ENCODE results near the gene TEKT2.

TEKT2 gene

DNA sequence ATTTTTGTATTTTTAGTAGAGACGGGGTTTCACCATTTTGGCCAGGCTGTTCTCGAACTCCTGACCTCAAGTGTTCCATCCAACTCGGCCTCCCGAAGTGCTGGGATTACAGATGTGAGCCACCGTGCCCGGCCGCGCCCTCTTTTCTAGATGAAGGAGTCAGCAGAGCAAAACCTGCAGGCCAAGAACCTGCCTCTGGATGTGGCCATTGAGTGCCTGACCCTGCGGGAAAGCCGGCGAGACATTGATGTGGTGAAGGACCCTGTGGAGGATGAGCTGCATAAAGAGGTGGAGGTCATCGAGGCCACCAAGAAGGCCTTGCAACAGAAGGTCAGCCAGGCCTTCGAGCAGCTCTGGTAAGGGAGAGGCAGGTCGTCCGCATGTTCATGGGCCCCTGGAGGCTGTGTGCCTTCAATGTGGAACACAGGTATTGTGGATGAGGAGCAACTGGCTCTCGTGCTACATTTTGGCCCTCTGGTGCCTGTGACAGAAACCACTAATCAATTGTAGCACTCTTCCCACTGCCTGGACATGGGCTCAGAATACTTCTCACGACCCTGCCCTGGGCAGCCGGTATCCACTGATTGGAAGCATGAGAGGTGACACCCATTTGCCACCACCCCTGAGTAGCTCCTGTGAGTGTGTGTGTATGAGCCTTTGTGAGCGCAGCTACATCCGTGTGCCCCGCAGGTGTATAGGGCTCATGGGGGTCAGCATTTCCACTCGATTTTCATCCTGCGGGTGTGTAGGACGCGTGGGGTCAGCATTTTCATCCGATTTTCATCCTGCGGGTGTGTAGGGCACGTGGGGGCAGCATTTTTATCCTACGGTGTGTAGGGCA lies 2.0 kb downstream of the TEKT2 start:
- H3F3A ChIP-seq (ENCODE audit: low read depth), result no peaks in the 10 kb centered on the region
- no peak overlapping the region for H3K9ac ChIP-seq (ENCODE audit: low read depth, low read length, poor library complexity, severe bottlenecking)
- no peak overlapping the region for H3K4me3 ChIP-seq (ENCODE audit: low read length, poor library complexity, severe bottlenecking)

DNA sequence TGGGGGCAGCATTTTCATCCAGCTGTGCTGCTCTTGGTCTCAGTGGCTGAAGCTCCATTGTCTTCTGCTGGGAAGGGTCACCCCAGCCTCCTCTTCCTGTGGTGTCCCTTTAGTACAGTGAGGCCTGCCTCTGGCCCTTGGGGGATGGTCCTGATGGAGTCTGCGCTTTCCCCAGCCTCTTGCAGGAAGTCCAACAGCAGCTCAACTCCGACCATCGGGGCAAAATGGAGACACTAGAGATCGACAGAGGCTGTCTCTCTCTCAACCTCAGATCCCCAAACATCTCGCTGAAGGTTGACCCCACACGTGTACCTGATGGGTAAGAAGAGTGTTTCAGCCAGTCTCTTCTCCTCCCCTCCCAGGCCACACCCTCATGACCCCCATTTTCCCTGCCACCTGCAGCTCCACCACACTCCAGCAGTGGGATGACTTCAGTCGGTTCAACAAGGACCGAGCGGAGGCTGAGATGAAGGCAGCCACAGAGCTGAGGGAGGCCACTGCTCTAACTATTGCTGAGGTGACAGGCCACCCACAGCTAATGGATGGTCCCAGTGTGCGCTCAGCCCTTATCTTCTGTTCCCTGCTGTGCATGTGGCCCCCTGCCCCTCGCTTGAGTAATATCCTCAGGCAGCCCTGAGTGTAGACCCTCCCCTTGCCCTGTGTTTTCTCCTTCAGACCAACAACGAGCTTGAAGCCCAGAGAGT lies 2.8 kb downstream of the TEKT2 start:
- Histone ChIP-seq H3F3A (ENCODE audit: low read depth) (no peaks in the 10 kb centered on the region), H3K4me2 (ENCODE audit: low read depth, low read length, poor library complexity, severe bottlenecking) (no peak overlapping the region), H3K27me3 (ENCODE audit: insufficient read depth, low read length, poor library complexity, severe bottlenecking) (no peaks in the 10 kb centered on the region), H3K4me1 (ENCODE audit: insufficient read depth, low read length, poor library complexity, severe bottlenecking) (peaks cover 14% of the 10 kb centered on the region), H3K9me2 (replicated peaks; ENCODE audit: low read depth, low read length) (no peaks in the 10 kb centered on the region), H4K20me1 (ENCODE audit: insufficient read depth, low read length, poor library complexity, severe bottlenecking) (peaks cover 15% of the 10 kb centered on the region), H3K36me3 (ENCODE audit: insufficient read depth, low read length) (no peaks in the 10 kb centered on the region; the same call in 1 of the 2 replicates), H3K4me3 (ENCODE audit: low read length, poor library complexity, severe bottlenecking) (no peak overlapping the region), H3K79me2 (ENCODE audit: insufficient read depth, low read length) (peaks cover 29% of the 10 kb centered on the region), H2AFZ (ENCODE audit: low read length) (peak overlapping the region; percentile 36; the same call in 1 of the 2 replicates), H3K9ac (ENCODE audit: low read depth, low read length, poor library complexity, severe bottlenecking) (no peak overlapping the region), H3K9me3 (ENCODE audit: insufficient read depth, low read depth, low read length) (no peaks in the 10 kb centered on the region)
- TF ChIP-seq, protein P1, sequence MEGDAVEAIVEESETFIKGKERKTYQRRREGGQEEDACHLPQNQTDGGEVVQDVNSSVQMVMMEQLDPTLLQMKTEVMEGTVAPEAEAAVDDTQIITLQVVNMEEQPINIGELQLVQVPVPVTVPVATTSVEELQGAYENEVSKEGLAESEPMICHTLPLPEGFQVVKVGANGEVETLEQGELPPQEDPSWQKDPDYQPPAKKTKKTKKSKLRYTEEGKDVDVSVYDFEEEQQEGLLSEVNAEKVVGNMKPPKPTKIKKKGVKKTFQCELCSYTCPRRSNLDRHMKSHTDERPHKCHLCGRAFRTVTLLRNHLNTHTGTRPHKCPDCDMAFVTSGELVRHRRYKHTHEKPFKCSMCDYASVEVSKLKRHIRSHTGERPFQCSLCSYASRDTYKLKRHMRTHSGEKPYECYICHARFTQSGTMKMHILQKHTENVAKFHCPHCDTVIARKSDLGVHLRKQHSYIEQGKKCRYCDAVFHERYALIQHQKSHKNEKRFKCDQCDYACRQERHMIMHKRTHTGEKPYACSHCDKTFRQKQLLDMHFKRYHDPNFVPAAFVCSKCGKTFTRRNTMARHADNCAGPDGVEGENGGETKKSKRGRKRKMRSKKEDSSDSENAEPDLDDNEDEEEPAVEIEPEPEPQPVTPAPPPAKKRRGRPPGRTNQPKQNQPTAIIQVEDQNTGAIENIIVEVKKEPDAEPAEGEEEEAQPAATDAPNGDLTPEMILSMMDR (conservative IDR thresholded peaks at IDR 0.05; ENCODE audit: low read length), result no peak
- TF ChIP-seq EZH2phosphoT487 (IDR thresholded peaks at IDR 0.05; ENCODE audit: borderline replicate concordance), result no peak

More for the DNA sequence above, 2.0 kb downstream of the TEKT2 start:
- Histone ChIP-seq H3K27me3 (ENCODE audit: insufficient read depth, low read length, poor library complexity, severe bottlenecking) (no peaks in the 10 kb centered on the region), H2AFZ (ENCODE audit: low read length) (no peak overlapping the region), H4K20me1 (ENCODE audit: insufficient read depth, low read length, poor library complexity, severe bottlenecking) (peaks cover 15% of the 10 kb centered on the region), H3K4me1 (ENCODE audit: insufficient read depth, low read length, poor library complexity, severe bottlenecking) (peaks cover 14% of the 10 kb centered on the region), H3K9me2 (replicated peaks; ENCODE audit: low read depth, low read length) (no peaks in the 10 kb centered on the region), H3K4me2 (ENCODE audit: low read depth, low read length, poor library complexity, severe bottlenecking) (no peak overlapping the region), H3K9me3 (ENCODE audit: insufficient read depth, low read depth, low read length) (no peaks in the 10 kb centered on the region), H3K79me2 (ENCODE audit: insufficient read depth, low read length) (peaks cover 21% of the 10 kb centered on the region), H3K36me3 (ENCODE audit: insufficient read depth, low read length) (no peaks in the 10 kb centered on the region)
- TF ChIP-seq, protein P1 (conservative IDR thresholded peaks at IDR 0.05; ENCODE audit: low read length), result no peak

GRCh38 chr1:36087233-36088123 lies 3.6 kb downstream of the TEKT2 start:
- Histone ChIP-seq H3K9me2 (replicated peaks; ENCODE audit: low read depth, low read length) (no peaks in the 10 kb centered on the region), H3K9ac (ENCODE audit: low read depth, low read length, poor library complexity, severe bottlenecking) (no peak overlapping the region), H3K4me2 (ENCODE audit: low read depth, low read length, poor library complexity, severe bottlenecking) (peak overlapping the region; percentile 80), H2AFZ (ENCODE audit: low read length) (peak overlapping the region; percentile 100; the same call in 1 of the 2 replicates), H3K9me3 (ENCODE audit: insufficient read depth, low read depth, low read length) (no peaks in the 10 kb centered on the region), H4K20me1 (ENCODE audit: insufficient read depth, low read length, poor library complexity, severe bottlenecking) (peaks cover 15% of the 10 kb centered on the region), H3F3A (ENCODE audit: low read depth) (no peaks in the 10 kb centered on the region), H3K36me3 (ENCODE audit: insufficient read depth, low read length) (peaks cover 3% of the 10 kb centered on the region; the same call in 1 of the 2 replicates), H3K27me3 (ENCODE audit: insufficient read depth, low read length, poor library complexity, severe bottlenecking) (no peaks in the 10 kb centered on the region), H3K4me1 (ENCODE audit: insufficient read depth, low read length, poor library complexity, severe bottlenecking) (peaks cover 14% of the 10 kb centered on the region), H3K4me3 (ENCODE audit: low read length, poor library complexity, severe bottlenecking) (no peak overlapping the region), H3K79me2 (ENCODE audit: insufficient read depth, low read length) (peaks cover 37% of the 10 kb centered on the region)
- TF ChIP-seq EZH2phosphoT487 (IDR thresholded peaks at IDR 0.05; ENCODE audit: borderline replicate concordance), result no peak
- TF ChIP-seq, protein P1 (conservative IDR thresholded peaks at IDR 0.05; ENCODE audit: low read length), result no peak

Data from Loucy (cell line).